ENCODE results near the gene NDUFB11. TPM values are rescaled to one million over a fixed set of nuclear protein-coding genes. Genes with fewer than 3 reads are reported as not detected.

Gene NDUFB11
- total RNA-seq, 4 donors from 2014 or later, result 52.8 to 75.6 (median 65.9) TPM

DNA sequence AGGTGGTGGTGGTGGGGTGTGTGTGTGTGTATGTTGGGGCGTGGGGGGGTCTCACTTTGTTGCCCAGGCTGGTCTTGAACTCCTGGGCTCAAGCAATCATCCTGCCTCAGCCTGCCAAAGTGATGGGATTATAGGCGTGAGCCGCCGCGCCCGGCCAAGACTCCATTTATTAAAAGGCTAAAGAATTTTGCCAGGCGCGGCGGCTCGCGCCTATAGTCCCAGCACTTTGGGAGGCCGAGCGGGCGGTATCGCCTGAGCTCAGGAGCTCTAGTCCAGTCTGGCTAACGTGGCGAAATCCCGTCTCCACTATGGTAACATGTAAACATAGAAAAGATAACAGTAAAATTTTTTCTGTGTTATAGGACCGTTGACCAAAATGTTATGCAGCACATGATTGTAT, 45.4 kb upstream of the NDUFB11 start:
- WGBS, 2 donors, result 71 to 81% methylated on average over 18 to 19 of the region's 19 CpGs
- TF ChIP-seq POLR2A (IDR thresholded peaks at IDR 0.05), result no peak
- TF ChIP-seq CTCF (IDR thresholded peaks at IDR 0.05), result no peak
- intact Hi-C loops (cut with DNase I; ENCODE audit: low total_unique reads), result loop anchor here (10.0 kb wide), 2 partner anchors 195 to 335 kb away; no protein-coding TSS in a partner anchor

GRCh38 chrX:47187106-47187677, 42.7 kb upstream of the NDUFB11 start:
- no peak for TF ChIP-seq POLR2A (IDR thresholded peaks at IDR 0.05)
- TF ChIP-seq CTCF (IDR thresholded peaks at IDR 0.05), result no peak
- intact Hi-C loops (cut with DNase I; ENCODE audit: low total_unique reads), result no loop called here
- WGBS, 2 donors, result 91 to 100% methylated on average over 1 to 4 of the region's 4 CpGs
- H3K4me3 ChIP-seq (ENCODE audit: low read depth, poor library complexity, severe bottlenecking), result no peak overlapping the region
- DNase-seq (ENCODE audit: low spot score in 2 of 2), result no peak

More for the DNA sequence above, 45.4 kb upstream of the NDUFB11 start:
- no peak overlapping the region for H3K4me3 ChIP-seq (ENCODE audit: low read depth, poor library complexity, severe bottlenecking)
- DNase-seq (ENCODE audit: low spot score in 2 of 2), result no peak

DNA sequence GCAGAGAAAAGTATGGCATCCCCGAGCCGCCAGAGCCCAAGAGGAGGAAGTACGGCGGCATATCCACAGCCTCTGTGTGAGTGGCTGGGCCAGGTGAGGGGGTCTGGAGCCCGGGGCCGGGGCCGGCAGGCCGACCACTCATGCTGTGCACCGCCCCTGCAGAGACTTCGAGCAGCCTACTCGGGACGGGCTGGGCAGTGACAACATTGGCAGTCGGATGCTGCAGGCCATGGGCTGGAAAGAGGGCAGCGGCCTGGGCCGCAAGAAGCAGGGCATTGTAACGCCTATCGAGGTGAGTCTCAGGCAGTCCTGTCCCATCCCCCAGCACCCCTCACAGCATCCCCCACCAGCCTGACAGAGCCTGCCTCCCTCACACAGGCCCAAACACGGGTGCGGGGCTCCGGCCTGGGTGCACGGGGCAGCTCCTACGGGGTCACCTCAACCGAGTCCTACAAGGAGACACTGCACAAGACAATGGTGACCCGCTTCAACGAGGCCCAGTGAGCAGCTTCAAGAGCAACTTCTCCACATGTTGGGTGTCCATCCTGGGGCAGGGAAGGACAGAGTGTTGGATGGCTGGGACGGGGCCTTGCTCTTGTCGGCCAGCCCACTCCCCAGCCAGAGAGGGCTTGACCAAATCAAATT, 41.7 kb upstream of the NDUFB11 start:
- no peak for TF ChIP-seq CTCF (IDR thresholded peaks at IDR 0.05)
- TF ChIP-seq POLR2A (IDR thresholded peaks at IDR 0.05), result no peak
- WGBS, 2 donors, result 90 to 93% methylated on average over 8 to 25 of the region's 27 CpGs
- no peak for DNase-seq (ENCODE audit: low spot score in 2 of 2)
- H3K4me3 ChIP-seq (ENCODE audit: low read depth, poor library complexity, severe bottlenecking), result no peak overlapping the region
- intact Hi-C loops (cut with DNase I; ENCODE audit: low total_unique reads), result no loop called here

DNA sequence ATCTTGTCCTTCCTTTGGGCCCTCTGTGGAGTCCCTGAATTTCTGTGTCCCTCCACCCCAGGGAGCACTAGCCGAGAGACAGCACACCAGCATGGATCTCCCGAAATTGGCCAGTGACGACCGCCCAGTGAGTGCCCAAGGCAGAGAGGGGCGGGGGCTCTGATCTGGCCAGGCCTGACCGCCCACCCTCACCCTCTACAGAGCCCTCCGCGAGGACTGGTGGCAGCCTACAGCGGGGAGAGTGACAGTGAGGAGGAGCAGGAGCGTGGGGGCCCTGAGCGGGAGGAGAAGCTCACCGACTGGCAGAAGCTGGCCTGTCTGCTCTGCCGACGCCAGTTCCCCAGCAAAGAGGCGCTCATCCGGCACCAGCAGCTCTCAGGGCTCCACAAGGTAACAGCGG, 40.7 kb upstream of the NDUFB11 start:
- WGBS, 2 donors, result 85 to 91% methylated on average over 6 to 17 of the region's 17 CpGs
- H3K4me3 ChIP-seq (ENCODE audit: low read depth, poor library complexity, severe bottlenecking), result no peak overlapping the region
- no peak for DNase-seq (ENCODE audit: low spot score in 2 of 2)
- TF ChIP-seq CTCF (IDR thresholded peaks at IDR 0.05) (no peak), POLR2A (IDR thresholded peaks at IDR 0.05) (no peak)
- intact Hi-C loops (cut with DNase I; ENCODE audit: low total_unique reads), result no loop called here

GRCh38 chrX:47184486-47184885, 40.0 kb upstream of the NDUFB11 start:
- TF ChIP-seq POLR2A (IDR thresholded peaks at IDR 0.05), result no peak
- no peak for TF ChIP-seq CTCF (IDR thresholded peaks at IDR 0.05)
- WGBS, 2 donors, result 81 to 84% methylated on average over 4 of the region's 4 CpGs
- intact Hi-C loops (cut with DNase I; ENCODE audit: low total_unique reads), result no loop called here
- H3K4me3 ChIP-seq (ENCODE audit: low read depth, poor library complexity, severe bottlenecking), result no peak overlapping the region
- no peak for DNase-seq (ENCODE audit: low spot score in 2 of 2)

Data from lower leg skin (tissue), 4 donors.